Smooth muscle cell (in vitro differentiated cells): Measurements from ENCODE around the gene USP13. TPM values are rescaled to one million over a fixed set of nuclear protein-coding genes. Genes with fewer than 3 reads are reported as not detected.
A peak's percentile ranks its signal among the peaks of the same experiment; 100 is the strongest.

Source experiments
- DNase-seq: peaks from one replicate; lab custom pipeline; 2025; ENCODE audit not compliant: unreplicated experiment; lab: John Stamatoyannopoulos, UW
- H2AFZ ChIP-seq: fragments of 200-600 bp; sonication (generic); 2 replicates; pipeline ENCODE4 v1.6.0; 2016; ENCODE audit warnings: antibody characterized with exemption, low read depth, mild to moderate bottlenecking
- H3F3A ChIP-seq: fragments of 200-600 bp; sonication (generic); 2 replicates; pipeline ENCODE4 v1.6.0; 2017; ENCODE audit warnings: antibody characterized with exemption, low read depth
- H3K27ac ChIP-seq: fragments of 200-600 bp; sonication (generic); 2 replicates; pipeline ENCODE4 v1.5.1; 2016; ENCODE audit warnings: low read depth, mild to moderate bottlenecking
- H3K27me3 ChIP-seq: fragments of 200-600 bp; sonication (generic); 2 replicates; pipeline ENCODE4 v1.6.1; 2016; ENCODE audit warnings: low read depth, mild to moderate bottlenecking
- H3K36me3 ChIP-seq: fragments of 200-600 bp; sonication (generic); 2 replicates; pipeline ENCODE4 v1.5.1; 2016; ENCODE audit warnings: low read depth
- H3K4me1 ChIP-seq: fragments of 200-600 bp; sonication (generic); 2 replicates; pipeline ENCODE4 v1.5.1; 2016; ENCODE audit warnings: low read depth
- H3K4me2 ChIP-seq: fragments of 200-600 bp; sonication (generic); 2 replicates; pipeline ENCODE4 v1.6.0; 2016; ENCODE audit warnings: mild to moderate bottlenecking
- H3K4me3 ChIP-seq: fragments of 200-600 bp; sonication (generic); 2 replicates; pipeline ENCODE4 v1.5.1; 2016; ENCODE audit warnings: mild to moderate bottlenecking
- H3K79me2 ChIP-seq: fragments of 200-600 bp; sonication (generic); 2 replicates; pipeline ENCODE4 v1.6.0; 2016; ENCODE audit warnings: low read depth, mild to moderate bottlenecking
- H3K9ac ChIP-seq: fragments of 200-600 bp; sonication (generic); 2 replicates; pipeline ENCODE4 v1.6.0; 2016; ENCODE audit warnings: low read depth
- H3K9me3 ChIP-seq: fragments of 200-600 bp; sonication (generic); replicated peaks from 2 replicates; pipeline ENCODE4 v1.5.1; 2016; ENCODE audit warnings: low read depth
- H4K20me1 ChIP-seq: fragments of 200-600 bp; sonication (generic); 2 replicates; pipeline ENCODE4 v1.6.0; 2016; ENCODE audit warnings: low read depth
- CTCF ChIP-seq: fragments of 200-600 bp; sonication (generic); IDR thresholded peaks from 2 replicates; pipeline ENCODE4 v1.5.1; 2017; ENCODE audit warnings: borderline replicate concordance, mild to moderate bottlenecking, antibody characterized with exemption; ENCODE audit not compliant: insufficient read depth, poor library complexity, severe bottlenecking
- WGBS: methylation state at CpG from one replicate; pipeline ENCODE4 v1.1.7; 2016; ENCODE audit warnings: low lambda C conversion rate; 5-methylcytosine and 5-hydroxymethylcytosine counted together
- polyA plus RNA-seq: library from polyadenylated mRNA; unstranded; fragments of >200 nt; fragmentation: Nextera tagmentation; extraction: Ambion mirVana; gene quantifications from 2 replicates; pipeline ENCODE4 v1.2.1, GENCODE V29; 2016
- total RNA-seq: library from RNA; depleted of rRNA; stranded (reverse); fragments of >200 nt; gene quantifications from 2 replicates; pipeline ENCODE4 v1.2.3, GENCODE V29; 2014

USP13 gene
- total and polyA plus RNA-seq, 2 experiments from 2014 or later: 2.0 to 3.2 TPM

GRCh38 chr3:179806177-179806576 lies 153.3 kb downstream of the USP13 start:
- Histone ChIP-seq H3F3A (no peaks in the 10 kb centered on the region), H2AFZ (no peak overlapping the region), H3K4me2 (peak overlapping the region; percentile 15), H3K4me3 (no peak overlapping the region), H3K36me3 (no peaks in the 10 kb centered on the region), H3K27me3 (no peaks in the 10 kb centered on the region), H3K9me3 (no peaks in the 10 kb centered on the region), H3K79me2 (no peaks in the 10 kb centered on the region), H4K20me1 (no peaks in the 10 kb centered on the region), H3K4me1 (no peaks in the 10 kb centered on the region), H3K27ac (peak overlapping the region; percentile 21), H3K9ac (no peak overlapping the region)
- 35% methylated on average over 5 of the region's 5 CpGs for WGBS
- no peak for TF ChIP-seq CTCF
- no peak for DNase-seq

GRCh38 chr3:179807588-179807987 lies 154.7 kb downstream of the USP13 start:
- H3K4me1 ChIP-seq: no peaks in the 10 kb centered on the region
- no peaks in the 10 kb centered on the region for H3F3A ChIP-seq
- H3K36me3 ChIP-seq: no peaks in the 10 kb centered on the region
- H2AFZ ChIP-seq: no peak overlapping the region
- DNase-seq: no peak
- no peak overlapping the region for H3K4me3 ChIP-seq
- H3K9me3 ChIP-seq: no peaks in the 10 kb centered on the region
- no peaks in the 10 kb centered on the region for H4K20me1 ChIP-seq
- H3K27ac ChIP-seq: no peak overlapping the region
- TF ChIP-seq CTCF: no peak
- H3K9ac ChIP-seq: no peak overlapping the region
- no peaks in the 10 kb centered on the region for H3K79me2 ChIP-seq
- H3K4me2 ChIP-seq: no peak overlapping the region
- over 99% methylated on average over 14 of the region's 14 CpGs for WGBS
- no peaks in the 10 kb centered on the region for H3K27me3 ChIP-seq

- Histone ChIP-seq H3K27me3 (no peaks in the 10 kb centered on the region), H3K4me1 (no peaks in the 10 kb centered on the region), H4K20me1 (no peaks in the 10 kb centered on the region), H3K79me2 (no peaks in the 10 kb centered on the region), H3F3A (no peaks in the 10 kb centered on the region), H3K36me3 (no peaks in the 10 kb centered on the region), H3K9me3 (no peaks in the 10 kb centered on the region), H2AFZ (no peak overlapping the region), H3K4me2 (no peak overlapping the region), H3K27ac (no peak overlapping the region), H3K9ac (no peak overlapping the region), H3K4me3 (no peak overlapping the region)
- no peak for DNase-seq
- no peak for TF ChIP-seq CTCF
These were observed 156.8 kb downstream of the USP13 start for GRCh38 chr3:179809639-179810038.

- 15% methylated on average over 9 of the region's 9 CpGs for WGBS
- no peaks in the 10 kb centered on the region for H3F3A ChIP-seq
- no peaks in the 10 kb centered on the region for H4K20me1 ChIP-seq
- H2AFZ ChIP-seq: peak overlapping the region; percentile 73
- H3K9ac ChIP-seq: peak overlapping the region; percentile 68
- H3K4me2 ChIP-seq: peak overlapping the region; percentile 55
- no peaks in the 10 kb centered on the region for H3K79me2 ChIP-seq
- TF ChIP-seq CTCF: peak; percentile 58
- no peaks in the 10 kb centered on the region for H3K4me1 ChIP-seq
- no peaks in the 10 kb centered on the region for H3K27me3 ChIP-seq
- H3K27ac ChIP-seq: peak overlapping the region; percentile 88
- no peaks in the 10 kb centered on the region for H3K36me3 ChIP-seq
- DNase-seq: no peak
- no peak overlapping the region for H3K4me3 ChIP-seq
- no peaks in the 10 kb centered on the region for H3K9me3 ChIP-seq
These were observed 158.7 kb downstream of the USP13 start for GRCh38 chr3:179811321-179812095.
